ENCODE results near the gene ZBTB20. TPM values are rescaled to one million over a fixed set of nuclear protein-coding genes. Genes with fewer than 3 reads are reported as not detected.

Gene ZBTB20
- total and polyA plus RNA-seq, 3 experiments from 2014 or later: 6.3 to 25.6 (median 6.5) TPM

DNA sequence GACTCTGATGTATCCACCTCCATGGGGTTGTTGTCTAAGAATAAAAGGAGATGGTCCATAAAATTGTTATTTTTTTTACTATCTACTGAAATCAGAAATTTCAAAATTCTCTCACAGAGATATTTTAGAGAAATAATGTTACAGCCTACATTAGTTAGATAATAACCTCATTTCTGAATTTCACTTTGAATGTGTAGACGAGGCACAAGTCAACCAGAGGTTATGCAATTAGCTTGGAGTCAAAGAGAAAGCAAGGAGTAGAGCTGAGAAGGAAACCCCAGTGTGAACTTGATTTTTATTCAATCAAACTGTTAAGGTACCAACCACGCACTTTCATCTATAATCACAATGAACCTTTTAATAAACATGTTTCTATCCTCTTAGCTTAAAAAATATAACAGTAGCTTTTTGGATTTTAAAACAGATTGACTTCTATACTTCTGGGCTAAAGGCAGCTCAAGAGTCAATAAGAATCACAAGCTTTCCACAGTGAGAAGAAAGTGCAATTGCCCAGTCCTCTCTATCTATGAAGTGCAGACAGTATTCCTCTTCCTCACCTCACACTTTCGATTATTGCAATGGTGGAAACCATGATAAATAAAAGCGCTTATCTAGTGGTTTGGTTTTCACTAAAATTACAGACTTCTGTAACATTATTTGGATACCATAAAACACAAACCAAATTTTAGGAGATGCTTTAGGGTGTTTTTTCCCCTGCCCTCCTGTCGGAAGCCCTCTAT is 403.2 kb downstream of the ZBTB20 start:
- H3K36me3 ChIP-seq (ENCODE audit: insufficient read depth, low read length): no peaks in the 10 kb centered on the region
- Mint-ChIP-seq H3K27ac (peak overlapping the region in 1 of 8 donors; percentile 66), H3K27me3 (no peaks in the 10 kb centered on the region), H3K36me3 (peaks cover 5 to 11% (median 9%) of the 10 kb centered on the region in 3 donors), H3K9me3 (no peaks in the 10 kb centered on the region), H3K4me1 (peaks cover 20 to 45% (median 42%) of the 10 kb centered on the region in 3 donors), H3K4me3 (no peak overlapping the region)
- H3K9me3 ChIP-seq (ENCODE audit: low read length): no peaks in the 10 kb centered on the region
- POLR2A ChIA-PET: no interaction called here
- CTCF ChIA-PET: no interaction called here
- H3K4me1 ChIP-seq (ENCODE audit: insufficient read depth, low read length): no peaks in the 10 kb centered on the region
- H3K27ac ChIP-seq (ENCODE audit: low read depth, low read length): no peak overlapping the region
- no peak overlapping the region for H3K4me3 ChIP-seq (ENCODE audit: low read length)
- H3K27me3 ChIP-seq (ENCODE audit: insufficient read depth, low read length, poor library complexity, severe bottlenecking): no peaks in the 10 kb centered on the region
- no peak for DNase-seq

DNA sequence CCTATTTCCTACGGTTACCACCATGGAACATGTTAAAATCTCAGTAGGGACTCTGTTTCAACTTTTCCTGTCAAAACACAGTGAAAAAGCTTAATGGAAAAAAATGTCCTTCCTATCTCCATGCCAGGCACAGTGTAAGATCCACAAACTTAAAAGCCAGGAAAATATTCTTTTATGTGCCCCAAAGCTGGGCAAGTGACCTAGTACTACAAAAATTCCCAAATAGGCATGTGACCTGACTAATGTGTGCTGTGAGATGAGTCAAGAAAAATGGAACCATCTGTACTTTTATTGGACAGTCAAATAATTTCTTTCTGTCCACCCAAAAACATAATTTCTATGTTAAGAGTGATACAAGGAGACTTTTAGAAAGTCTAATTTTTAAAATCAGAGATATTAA is 406.0 kb downstream of the ZBTB20 start:
- CTCF ChIA-PET: no interaction called here
- no peaks in the 10 kb centered on the region for H3K27me3 ChIP-seq (ENCODE audit: insufficient read depth, low read length, poor library complexity, severe bottlenecking)
- Mint-ChIP-seq H3K4me1 (peaks cover 8 to 28% (median 19%) of the 10 kb centered on the region in 3 donors), H3K4me3 (no peak overlapping the region), H3K27me3 (no peaks in the 10 kb centered on the region), H3K36me3 (peaks cover 5 to 17% (median 13%) of the 10 kb centered on the region in 3 donors), H3K9me3 (no peaks in the 10 kb centered on the region), H3K27ac (no peak overlapping the region)
- DNase-seq: no peak
- H3K9me3 ChIP-seq (ENCODE audit: low read length): no peaks in the 10 kb centered on the region
- H3K36me3 ChIP-seq (ENCODE audit: insufficient read depth, low read length): no peaks in the 10 kb centered on the region
- POLR2A ChIA-PET: no interaction called here
- no peak overlapping the region for H3K27ac ChIP-seq (ENCODE audit: low read depth, low read length)
- no peaks in the 10 kb centered on the region for H3K4me1 ChIP-seq (ENCODE audit: insufficient read depth, low read length)
- no peak overlapping the region for H3K4me3 ChIP-seq (ENCODE audit: low read length)

GRCh38 chr3:114739627-114740026 is 407.5 kb downstream of the ZBTB20 start:
- Mint-ChIP-seq H3K27me3 (no peaks in the 10 kb centered on the region), H3K36me3 (peaks cover 5 to 17% (median 13%) of the 10 kb centered on the region in 3 donors), H3K4me3 (no peak overlapping the region), H3K27ac (no peak overlapping the region), H3K4me1 (peaks cover 3 to 15% (median 8%) of the 10 kb centered on the region in 3 donors), H3K9me3 (no peaks in the 10 kb centered on the region)
- ChIA-PET POLR2A (no interaction called here), CTCF (no interaction called here)
- H3K36me3 ChIP-seq (ENCODE audit: insufficient read depth, low read length): no peaks in the 10 kb centered on the region
- H3K27me3 ChIP-seq (ENCODE audit: insufficient read depth, low read length, poor library complexity, severe bottlenecking): no peaks in the 10 kb centered on the region
- H3K9me3 ChIP-seq (ENCODE audit: low read length): no peaks in the 10 kb centered on the region
- H3K4me3 ChIP-seq (ENCODE audit: low read length): no peak overlapping the region
- no peaks in the 10 kb centered on the region for H3K4me1 ChIP-seq (ENCODE audit: insufficient read depth, low read length)
- no peak overlapping the region for H3K27ac ChIP-seq (ENCODE audit: low read depth, low read length)
- DNase-seq: no peak

DNA sequence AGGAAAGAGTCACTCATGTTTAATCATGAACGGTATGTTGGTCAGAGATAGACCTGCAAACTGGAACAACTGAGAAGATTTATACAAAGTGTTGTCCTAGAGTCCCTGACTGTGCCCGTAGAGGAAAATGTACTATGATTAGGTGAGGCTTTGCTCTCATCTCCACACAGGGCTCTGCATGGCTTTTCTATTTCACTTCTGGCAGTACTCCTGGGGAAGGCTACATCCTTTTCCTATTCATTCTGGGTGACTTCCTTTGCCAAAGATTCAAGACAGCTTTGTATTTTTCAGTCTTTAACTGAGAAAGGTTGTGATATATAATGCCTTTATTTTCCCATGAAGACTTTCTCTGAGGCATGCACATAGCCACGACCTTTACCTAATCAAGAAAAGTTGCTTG is 414.7 kb downstream of the ZBTB20 start:
- no peaks in the 10 kb centered on the region for H3K36me3 ChIP-seq (ENCODE audit: insufficient read depth, low read length)
- no peak overlapping the region for H3K4me3 Mint-ChIP-seq
- ChIA-PET CTCF (no interaction called here), POLR2A (no interaction called here)
- no peaks in the 10 kb centered on the region for H3K27me3 ChIP-seq (ENCODE audit: insufficient read depth, low read length, poor library complexity, severe bottlenecking)
- no peak overlapping the region for H3K27ac Mint-ChIP-seq
- peaks cover 0 to 16% (median 0%) of the 10 kb centered on the region in 3 donors for H3K4me1 Mint-ChIP-seq
- DNase-seq: no peak
- H3K4me3 ChIP-seq (ENCODE audit: low read length): no peak overlapping the region
- peaks cover 0 to 8% (median 0%) of the 10 kb centered on the region in 3 donors for H3K36me3 Mint-ChIP-seq
- no peaks in the 10 kb centered on the region for H3K27me3 Mint-ChIP-seq
- no peaks in the 10 kb centered on the region for H3K9me3 Mint-ChIP-seq
- no peaks in the 10 kb centered on the region for H3K9me3 ChIP-seq (ENCODE audit: low read length)
- H3K27ac ChIP-seq (ENCODE audit: low read depth, low read length): no peak overlapping the region
- H3K4me1 ChIP-seq (ENCODE audit: insufficient read depth, low read length): no peaks in the 10 kb centered on the region

DNA sequence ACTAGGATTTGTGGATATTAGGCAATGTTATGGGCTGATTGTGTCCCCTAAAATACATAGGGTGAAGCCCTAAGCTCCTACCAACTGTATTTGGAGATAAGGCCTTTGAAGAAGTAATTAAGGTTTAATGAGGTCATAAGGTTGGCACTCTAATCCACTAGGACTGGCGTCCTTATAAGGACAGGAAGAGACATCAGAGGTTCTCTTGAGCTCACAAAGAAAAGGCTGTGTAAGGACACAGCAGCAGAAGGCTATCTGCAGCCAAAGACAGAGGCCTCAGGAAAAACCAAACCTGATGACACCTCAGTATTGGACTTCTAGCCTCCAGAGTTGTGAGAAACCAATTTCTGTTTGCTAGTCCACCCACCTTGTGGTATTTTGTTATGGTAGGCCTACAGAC is 416.7 kb downstream of the ZBTB20 start:
- Histone ChIP-seq H3K4me3 (ENCODE audit: low read length) (no peak overlapping the region), H3K36me3 (ENCODE audit: insufficient read depth, low read length) (no peaks in the 10 kb centered on the region), H3K27ac (ENCODE audit: low read depth, low read length) (no peak overlapping the region), H3K27me3 (ENCODE audit: insufficient read depth, low read length, poor library complexity, severe bottlenecking) (no peaks in the 10 kb centered on the region), H3K4me1 (ENCODE audit: insufficient read depth, low read length) (no peaks in the 10 kb centered on the region), H3K9me3 (ENCODE audit: low read length) (no peaks in the 10 kb centered on the region)
- H3K9me3 Mint-ChIP-seq: no peaks in the 10 kb centered on the region
- POLR2A ChIA-PET: no interaction called here
- no peak for DNase-seq
- CTCF ChIA-PET: interaction anchor here (0.8 kb wide), 1 partner anchor 10 kb away, joined by 3 read pairs; no protein-coding TSS in a partner anchor
- H3K4me3 Mint-ChIP-seq: no peak overlapping the region
- H3K4me1 Mint-ChIP-seq: peaks cover under 1 to 19% (median 3%) of the 10 kb centered on the region in 3 donors
- H3K27ac Mint-ChIP-seq: no peak overlapping the region
- peaks cover 0 to 4% (median 2%) of the 10 kb centered on the region in 3 donors for H3K36me3 Mint-ChIP-seq
- no peaks in the 10 kb centered on the region for H3K27me3 Mint-ChIP-seq

GRCh38 chr3:114727373-114727772 is 419.7 kb downstream of the ZBTB20 start:
- POLR2A ChIA-PET: no interaction called here
- Mint-ChIP-seq H3K36me3 (peaks cover 0 to 6% (median 2%) of the 10 kb centered on the region in 3 donors), H3K27me3 (no peaks in the 10 kb centered on the region), H3K9me3 (no peaks in the 10 kb centered on the region), H3K27ac (no peak overlapping the region), H3K4me1 (peaks cover 13 to 30% (median 16%) of the 10 kb centered on the region in 3 donors), H3K4me3 (no peak overlapping the region)
- H3K36me3 ChIP-seq (ENCODE audit: insufficient read depth, low read length): no peaks in the 10 kb centered on the region
- no peak overlapping the region for H3K27ac ChIP-seq (ENCODE audit: low read depth, low read length)
- H3K27me3 ChIP-seq (ENCODE audit: insufficient read depth, low read length, poor library complexity, severe bottlenecking): no peaks in the 10 kb centered on the region
- H3K4me1 ChIP-seq (ENCODE audit: insufficient read depth, low read length): peaks cover 6% of the 10 kb centered on the region
- no peaks in the 10 kb centered on the region for H3K9me3 ChIP-seq (ENCODE audit: low read length)
- no peak overlapping the region for H3K4me3 ChIP-seq (ENCODE audit: low read length)
- CTCF ChIA-PET: no interaction called here
- no peak for DNase-seq

DNA sequence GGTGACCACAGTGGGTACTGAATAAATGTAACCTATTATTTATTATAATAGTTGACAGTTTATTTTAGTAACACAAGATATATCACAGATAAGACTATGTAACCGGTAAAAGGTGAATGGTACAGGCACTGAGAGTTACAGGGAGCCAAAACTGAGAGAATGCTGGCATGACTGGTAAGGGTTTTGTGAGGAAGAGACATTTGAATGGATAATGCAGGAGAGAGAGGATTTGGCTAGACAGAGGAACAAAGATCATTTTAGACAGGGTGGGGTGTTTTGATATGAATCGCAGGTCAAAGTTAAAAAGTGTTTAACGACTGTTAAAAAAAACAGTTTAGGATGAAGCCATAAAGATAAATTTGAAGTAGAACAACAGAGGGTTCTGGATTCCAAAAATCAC is 421.1 kb downstream of the ZBTB20 start:
- no peak for DNase-seq
- peaks cover 19% of the 10 kb centered on the region for H3K4me1 ChIP-seq (ENCODE audit: insufficient read depth, low read length)
- Mint-ChIP-seq H3K27ac (no peak overlapping the region), H3K9me3 (no peaks in the 10 kb centered on the region), H3K27me3 (no peaks in the 10 kb centered on the region), H3K36me3 (peaks cover 0 to 6% (median 2%) of the 10 kb centered on the region in 3 donors), H3K4me3 (no peak overlapping the region), H3K4me1 (peaks cover 21 to 37% (median 30%) of the 10 kb centered on the region in 3 donors)
- no peak overlapping the region for H3K4me3 ChIP-seq (ENCODE audit: low read length)
- no peak overlapping the region for H3K27ac ChIP-seq (ENCODE audit: low read depth, low read length)
- H3K9me3 ChIP-seq (ENCODE audit: low read length): no peaks in the 10 kb centered on the region
- H3K27me3 ChIP-seq (ENCODE audit: insufficient read depth, low read length, poor library complexity, severe bottlenecking): no peaks in the 10 kb centered on the region
- ChIA-PET POLR2A (no interaction called here), CTCF (no interaction called here)
- H3K36me3 ChIP-seq (ENCODE audit: insufficient read depth, low read length): no peaks in the 10 kb centered on the region

DNA sequence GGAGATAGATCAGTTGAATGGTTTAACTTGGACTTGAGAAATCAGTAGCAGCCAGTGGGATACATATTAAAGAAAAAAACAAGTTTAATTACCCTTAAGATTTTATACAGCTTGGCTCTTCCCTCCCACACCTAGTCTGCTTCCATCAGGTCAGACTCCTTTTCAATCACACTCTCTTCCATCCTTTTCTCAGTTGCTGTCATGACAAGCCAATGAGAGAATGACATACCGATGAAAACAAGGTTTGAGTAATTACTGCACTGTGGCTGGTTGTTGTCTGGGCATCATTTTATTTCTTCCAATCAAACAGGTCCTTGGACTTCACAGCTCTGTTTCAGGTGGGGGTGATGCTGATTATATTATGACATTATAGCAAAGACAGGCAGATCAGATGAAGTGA is 424.6 kb downstream of the ZBTB20 start:
- H3K36me3 Mint-ChIP-seq: peaks cover 0 to 12% (median 2%) of the 10 kb centered on the region in 3 donors
- H3K4me3 Mint-ChIP-seq: peak overlapping the region in 1 of 7 donors; percentile 29
- Histone ChIP-seq H3K4me3 (ENCODE audit: low read length) (no peak overlapping the region), H3K9me3 (ENCODE audit: low read length) (no peaks in the 10 kb centered on the region), H3K4me1 (ENCODE audit: insufficient read depth, low read length) (peaks cover 19% of the 10 kb centered on the region), H3K36me3 (ENCODE audit: insufficient read depth, low read length) (no peaks in the 10 kb centered on the region), H3K27me3 (ENCODE audit: insufficient read depth, low read length, poor library complexity, severe bottlenecking) (no peaks in the 10 kb centered on the region), H3K27ac (ENCODE audit: low read depth, low read length) (no peak overlapping the region)
- ChIA-PET CTCF (interaction anchor here (0.6 kb wide), 1 partner anchor 645 kb away, joined by 3 read pairs; no protein-coding TSS in a partner anchor), POLR2A (no interaction called here)
- DNase-seq: no peak
- H3K27me3 Mint-ChIP-seq: no peaks in the 10 kb centered on the region
- peaks cover 24 to 41% (median 36%) of the 10 kb centered on the region in 3 donors for H3K4me1 Mint-ChIP-seq
- no peaks in the 10 kb centered on the region for H3K9me3 Mint-ChIP-seq
- H3K27ac Mint-ChIP-seq: peak overlapping the region in 1 of 8 donors; percentile 25
